K562 (cell line): ENCODE data around the gene RLN2. TPM values are rescaled to one million over a fixed set of nuclear protein-coding genes. Genes with fewer than 3 reads are reported as not detected.
"Not testable (repeated sequence)": the region's sequence is repeated elsewhere in the genome, so short reads cannot be mapped to it uniquely, and the experiment has no call there.

Experiments
- ATAC-seq: fragments of 200-7000 bp; cut with Tn5 transposase; 3 replicates; pipeline ENCODE4 v1.9.1; 2020; ENCODE audit warnings: moderate library complexity
- BruUV-seq: library from RNA; stranded (reverse); fragments of 400-500 nt; replicated peaks from 2 replicates; lab custom pipeline; 2021; lab: Mats Ljungman, UMichigan
- CTCF ChIA-PET: fragments of 300-600 bp; formaldehyde crosslinking; extraction: SDS; loops from one replicate; lab custom pipeline; 2021; ENCODE audit warnings: low intra/inter-chr PET ratio; lab: Yijun Ruan, JAX
- POLR2A ChIA-PET: fragments of 300-600, 350-650 bp; sonication (Branson Sonifier 250); formaldehyde crosslinking; extraction: SDS; loops from one replicate; lab custom pipeline; 2021; ENCODE audit warnings: antibody characterized with exemption, inconsistent platforms; lab: Yijun Ruan, JAX
- DNase-seq, 4 experiments: peaks; one replicate each; pipeline versions ENCODE4 v3.0.0 to v3.0.0-alpha.2; 2011 to 2018; ENCODE audit warnings: low spot score in 3 of 4, mixed read lengths in 3 of 4; ENCODE audit errors: extremely low read depth in 1 of 4
- FAIRE-seq: peaks from 2 replicates; lab custom pipeline; 2011; peaks lifted over from hg19 to GRCh38; lab: Jason Lieb, UNC
- H2AFZ ChIP-seq: 2 replicates; pipeline ENCODE4 v1.6.0; 2011; ENCODE audit warnings: low read depth, low read length, control low read depth, inconsistent platforms
- H3K27ac ChIP-seq: fragments of 200-600 bp; 3 replicates; pipeline ENCODE4 v1.8.0; 2011; ENCODE audit warnings: low read depth, mild to moderate bottlenecking, control low read depth, inconsistent platforms, low read length, moderate library complexity, mixed read lengths; ENCODE audit errors: extremely low read depth
- H3K27me3 ChIP-seq, 2 experiments: fragments of 300-600 bp in 1 of 2; 2 replicates in 1 of 2; 3 replicates in 1 of 2; pipeline versions ENCODE4 v1.6.0 to v1.8.0; 2011; ENCODE audit warnings: inconsistent platforms in 2 of 2, low read length in 2 of 2, mild to moderate bottlenecking in 1 of 2, mixed read lengths in 1 of 2, moderate library complexity in 1 of 2; ENCODE audit not compliant: control insufficient read depth in 2 of 2, insufficient read depth in 2 of 2
- H3K36me3 ChIP-seq: fragments of 300-600 bp; 3 replicates; pipeline ENCODE4 v1.8.0; 2011; ENCODE audit warnings: mild to moderate bottlenecking, low read length, inconsistent platforms; ENCODE audit not compliant: control insufficient read depth, insufficient read depth
- H3K4me1 ChIP-seq, 2 experiments: fragments of 200-600 bp in 1 of 2; replicated peaks in 1 of 2; 2 replicates in 1 of 2; 3 replicates in 1 of 2; pipeline versions ENCODE4 v1.5.1 to v1.8.0; 2011; ENCODE audit warnings: inconsistent platforms in 2 of 2, low read length in 2 of 2, mild to moderate bottlenecking in 1 of 2, mixed read lengths in 1 of 2, moderate library complexity in 1 of 2; ENCODE audit not compliant: control insufficient read depth in 2 of 2, insufficient read depth in 2 of 2
- H3K4me2 ChIP-seq: 2 replicates; pipeline ENCODE4 v1.6.1; 2011; ENCODE audit warnings: low read length, control low read depth, inconsistent platforms, mixed read lengths; ENCODE audit not compliant: insufficient read depth
- H3K4me3 ChIP-seq: fragments of 200-600 bp; sonication (generic), shearing (Covaris generic); 2 replicates; pipeline ENCODE4 v1.5.1; 2016; ENCODE audit warnings: control low read depth, inconsistent platforms
- H3K79me2 ChIP-seq: fragments of 200-600 bp; 3 replicates; pipeline ENCODE4 v1.8.0; 2011; ENCODE audit warnings: low read length, inconsistent platforms; ENCODE audit not compliant: control insufficient read depth, insufficient read depth
- H3K9ac ChIP-seq, 2 experiments: 2 replicates each; pipeline versions ENCODE4 v1.6.0 to v1.6.1; 2011; ENCODE audit warnings: low read depth in 2 of 2, low read length in 2 of 2, control low read depth in 1 of 2, inconsistent platforms in 1 of 2, mild to moderate bottlenecking in 1 of 2, mixed read lengths in 1 of 2; ENCODE audit not compliant: insufficient read depth in 1 of 2
- H3K9me1 ChIP-seq: one replicate; pipeline ENCODE4 v1.6.0; 2011; ENCODE audit warnings: inconsistent platforms, mild to moderate bottlenecking, low read length, moderate library complexity; ENCODE audit not compliant: control insufficient read depth, insufficient read depth
- H3K9me3 ChIP-seq: replicated peaks from 2 replicates; pipeline ENCODE4 v1.5.1; 2011; ENCODE audit warnings: low read depth, low read length, inconsistent platforms; ENCODE audit not compliant: control insufficient read depth, insufficient read depth
- H4K20me1 ChIP-seq: replicated peaks from 2 replicates; pipeline ENCODE4 v1.6.1; 2011; ENCODE audit warnings: low read length, inconsistent platforms, mixed read lengths; ENCODE audit not compliant: control insufficient read depth, insufficient read depth
- FOXP1 ChIP-seq: sonication (generic); formaldehyde crosslinking; IDR thresholded peaks from 2 replicates; pipeline ENCODE4 v1.8.0; 2022; ENCODE audit warnings: mild to moderate bottlenecking, missing genetic modification reagents
- GABPA ChIP-seq: fragments of 200-800 bp; sonication (Bioruptor generic); conservative IDR thresholded peaks from 2 replicates; pipeline ENCODE4 v1.6.1; 2016; ENCODE audit warnings: low read depth, missing genetic modification characterization, missing compliant biosample characterization
- JUND ChIP-seq, 2 experiments: IDR thresholded peaks; 2 replicates in 1 of 2; 3 replicates in 1 of 2; pipeline ENCODE4 v1.6.1; 2011; ENCODE audit warnings: borderline replicate concordance in 2 of 2, low read depth in 2 of 2, low read length in 2 of 2, improper control_type of control experiment in 1 of 2, missing biosample characterization in 1 of 2, missing genetic modification characterization in 1 of 2, missing genetic modification reagents in 1 of 2
- KLF1 ChIP-seq: fragments of 450-650 bp; IDR thresholded peaks from 2 replicates; pipeline ENCODE4 v1.6.1; 2016; ENCODE audit warnings: missing genetic modification characterization, missing compliant biosample characterization
- KLF16 ChIP-seq: IDR thresholded peaks from 2 replicates; pipeline ENCODE4 v1.6.1; 2016; ENCODE audit warnings: antibody characterized with exemption
- SMARCC2 ChIP-seq: fragments of 450-650 bp; IDR thresholded peaks from 2 replicates; pipeline ENCODE4 v1.6.1; 2017; ENCODE audit warnings: antibody characterized with exemption, moderate library complexity, mild to moderate bottlenecking, low read depth
- TCFL5 ChIP-seq: fragments of 250-450 bp; sonication (Bioruptor Pico); conservative IDR thresholded peaks from 2 replicates; pipeline ENCODE4 v1.6.1; 2021; ENCODE audit warnings: mild to moderate bottlenecking, moderate library complexity, matching md5 sums
- ZNF551 ChIP-seq: fragments of 250-450 bp; sonication (Bioruptor Pico); IDR thresholded peaks from 2 replicates; pipeline ENCODE4 v1.5.0; 2021; ENCODE audit warnings: mild to moderate bottlenecking, moderate library complexity
- WGBS: fragments of 100-300 bp; shearing (Covaris generic); methylation state at CpG from one replicate; pipeline ENCODE4 v1.1.6; 2016; ENCODE audit warnings: low coverage, mixed read lengths; ENCODE audit not compliant: insufficient coverage; ENCODE audit errors: missing lambda C conversion rate; 5-methylcytosine and 5-hydroxymethylcytosine counted together
- in situ Hi-C: fragments of 300-500 bp; cut with MboI; formaldehyde crosslinking; loops from 4 replicates; pipeline ENCODE4 v1.15.0; 2018; ENCODE audit warnings: inconsistent platforms, mixed read lengths
- intact Hi-C: fragments of 100-400 bp; cut with micrococcal nuclease; formaldehyde crosslinking; loops from 2 replicates; pipeline ENCODE4 v1.14.2; 2022
- polyA plus RNA-seq, 8 experiments: library from polyadenylated mRNA; depleted of rRNA in 4 of 8; stranded (reverse) in 5 of 8; unstranded in 3 of 8; fragments of >200 nt; fragmentation: Nextera tagmentation in 2 of 8; fragmentation: Illumina TruSeq in 1 of 8; extraction: Ambion mirVana in 2 of 8; extraction: Trizol in 1 of 8; gene quantifications; 2 replicates each; pipeline versions ENCODE4 v1.2.1 to v1.2.3, GENCODE V29; 2011 to 2014; ENCODE audit warnings: inconsistent platforms in 1 of 8, missing spikeins in 1 of 8
- total RNA-seq, 7 experiments: library from RNA; depleted of rRNA in 6 of 7; stranded (reverse); fragments of >200 nt in 6 of 7; fragmentation: Illumina TruSeq in 2 of 7; extraction: Trizol in 2 of 7; gene quantifications; 2 replicates each; pipeline versions ENCODE4 v1.2.1 to v1.2.3, GENCODE V29; 2011 to 2021; ENCODE audit warnings: low replicate concordance in 1 of 7
- TF ChIP-seq, protein P1 (sequence below), 2 experiments: fragments of 450-650 bp; conservative IDR thresholded peaks; 2 replicates each; pipeline ENCODE4 v1.6.1; 2017; ENCODE audit warnings: mild to moderate bottlenecking in 2 of 2, moderate library complexity in 2 of 2

Gene RLN2
- total and polyA plus RNA-seq, 9 of the 15 experiments (the other 6 are each of a cell fraction or from before 2014, with no cell fraction given), result 0.08 to 0.17 TPM; not detected in 7

DNA sequence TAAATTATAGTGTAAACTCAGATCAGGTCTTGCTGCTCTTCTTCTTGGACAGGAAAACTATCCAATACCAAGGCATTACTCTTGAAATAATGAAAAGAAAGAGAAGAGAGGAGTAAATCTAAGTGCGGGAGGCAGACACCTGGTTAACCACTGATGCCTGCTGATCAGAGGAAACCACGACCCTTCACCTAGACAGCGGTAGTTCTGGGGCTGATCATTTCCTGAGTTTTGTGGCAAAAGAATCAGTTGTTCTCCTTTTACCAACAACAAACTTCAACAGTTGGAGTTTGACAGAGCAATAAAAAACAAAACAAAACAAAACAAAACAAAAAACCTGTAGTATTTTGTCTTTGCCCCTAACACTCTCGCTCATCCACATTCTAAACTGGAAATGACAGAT is 32.2 kb upstream of the RLN2 start:
- ATAC-seq, result no peak
- H3K9ac ChIP-seq, result no peak overlapping the region
- no peak overlapping the region for H2AFZ ChIP-seq
- no peaks in the 10 kb centered on the region for H4K20me1 ChIP-seq
- H3K27me3 ChIP-seq, result no peaks in the 10 kb centered on the region
- no peak overlapping the region for H3K4me2 ChIP-seq
- TF ChIP-seq GABPA (tag), result no peak
- TF ChIP-seq KLF1 (tag), result no peak
- TF ChIP-seq SMARCC2, result no peak
- TF ChIP-seq, protein P1, sequence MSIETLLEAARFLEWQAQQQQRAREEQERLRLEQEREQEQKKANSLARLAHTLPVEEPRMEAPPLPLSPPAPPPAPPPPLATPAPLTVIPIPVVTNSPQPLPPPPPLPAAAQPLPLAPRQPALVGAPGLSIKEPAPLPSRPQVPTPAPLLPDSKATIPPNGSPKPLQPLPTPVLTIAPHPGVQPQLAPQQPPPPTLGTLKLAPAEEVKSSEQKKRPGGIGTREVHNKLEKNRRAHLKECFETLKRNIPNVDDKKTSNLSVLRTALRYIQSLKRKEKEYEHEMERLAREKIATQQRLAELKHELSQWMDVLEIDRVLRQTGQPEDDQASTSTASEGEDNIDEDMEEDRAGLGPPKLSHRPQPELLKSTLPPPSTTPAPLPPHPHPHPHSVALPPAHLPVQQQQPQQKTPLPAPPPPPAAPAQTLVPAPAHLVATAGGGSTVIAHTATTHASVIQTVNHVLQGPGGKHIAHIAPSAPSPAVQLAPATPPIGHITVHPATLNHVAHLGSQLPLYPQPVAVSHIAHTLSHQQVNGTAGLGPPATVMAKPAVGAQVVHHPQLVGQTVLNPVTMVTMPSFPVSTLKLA (conservative IDR thresholded peaks at IDR 0.05), result no peak
- TF ChIP-seq KLF16, result no peak
- TF ChIP-seq FOXP1 (CRISPR knock-in tag), result no peak
- TF ChIP-seq ZNF551, result no peak
- no peak for TF ChIP-seq JUND (IDR thresholded peaks at IDR 0.05; ENCODE audit: borderline replicate concordance, low read depth, low read length)
- TF ChIP-seq JUND (tag; IDR thresholded peaks at IDR 0.05; ENCODE audit: borderline replicate concordance, low read depth, low read length), result no peak
- no peak for TF ChIP-seq TCFL5
- TF ChIP-seq, all 486 proteins: peak for 0
- H3K9me3 ChIP-seq, result no peaks in the 10 kb centered on the region
- no peaks in the 10 kb centered on the region for H3K36me3 ChIP-seq
- H3K9me1 ChIP-seq, result no peaks in the 10 kb centered on the region
- no peak overlapping the region for H3K27ac ChIP-seq
- in situ Hi-C loops (loop anchor here (5.0 kb wide), 1 partner anchor 34 kb away; the partner anchor contains the start of gene RLN2), intact Hi-C loops (no loop called here)
- FAIRE-seq (no peak), DNase-seq (no peak)
- H3K4me1 ChIP-seq, result no peaks in the 10 kb centered on the region
- POLR2A ChIA-PET, result no interaction called here
- H3K4me3 ChIP-seq, result no peak overlapping the region
- H3K79me2 ChIP-seq, result no peaks in the 10 kb centered on the region
- BruUV-seq, result no TSS peak
- CTCF ChIA-PET, result no interaction called here
- WGBS, result 0% methylated on average over 3 of the region's 4 CpGs

DNA sequence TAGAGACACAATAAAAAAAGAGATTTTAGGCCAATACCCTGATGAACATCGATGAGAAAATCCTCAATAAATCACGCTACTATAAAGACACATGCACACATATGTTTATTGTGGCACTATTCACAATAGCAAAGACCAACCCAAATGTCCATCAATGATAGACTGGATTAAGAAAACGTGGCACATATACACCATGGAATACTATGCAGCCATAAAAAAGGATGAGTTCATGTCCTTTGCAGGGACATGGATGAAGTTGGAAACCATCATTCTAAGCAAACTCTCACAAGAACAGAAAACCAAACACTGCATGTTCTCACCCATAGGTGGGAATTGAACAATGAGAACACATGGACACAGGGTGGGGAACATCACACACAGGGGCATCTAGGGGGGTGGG is 26.8 kb upstream of the RLN2 start:
- H3K9me3 ChIP-seq, H3K4me1 ChIP-seq, in situ Hi-C loops, DNase-seq, H3K9me1 ChIP-seq, H4K20me1 ChIP-seq, BruUV-seq, H3K27me3 ChIP-seq, FAIRE-seq, H2AFZ ChIP-seq, ATAC-seq, POLR2A ChIA-PET, CTCF ChIA-PET, H3K36me3 ChIP-seq, H3K4me3 ChIP-seq, intact Hi-C loops, H3K9ac ChIP-seq, H3K79me2 ChIP-seq, H3K27ac ChIP-seq, H3K4me2 ChIP-seq: not testable (repeated sequence)
- 0% methylated on average over 3 of the region's 3 CpGs for whole genome bisulfite sequencing
